WI38 (cell line): ENCODE measurements around the gene STIM1.
"Not testable (repeated sequence)": the region's sequence is repeated elsewhere in the genome, so short reads cannot be mapped to it uniquely, and the experiment has no call there.

ENCODE experiments used
- H3K4me3 ChIP-seq: 2 replicates; pipeline ENCODE4 v1.5.1; 2011; ENCODE audit warnings: low read depth, mild to moderate bottlenecking, control low read depth, low read length
- CTCF ChIP-seq: IDR thresholded peaks from 2 replicates; pipeline ENCODE4 v1.5.1; 2012; ENCODE audit warnings: low read depth, mild to moderate bottlenecking, control low read depth, low read length

The STIM1 gene

GRCh38 chr11:3856856-3857553, 1.5 kb downstream of the STIM1 start:
- peak overlapping the region; percentile 88 for H3K4me3 ChIP-seq
- TF ChIP-seq CTCF: no peak

- TF ChIP-seq CTCF: no peak
- no peak overlapping the region for H3K4me3 ChIP-seq
Observed at GRCh38 chr11:3857628-3858027, 2.2 kb downstream of the STIM1 start.

- no peak overlapping the region for H3K4me3 ChIP-seq
- TF ChIP-seq CTCF: no peak
Observed at GRCh38 chr11:3859373-3859881, 4.0 kb downstream of the STIM1 start.

- TF ChIP-seq CTCF: no peak
Observed at GRCh38 chr11:3860375-3860774, 4.9 kb downstream of the STIM1 start.

GRCh38 chr11:3860898-3861393, 5.5 kb downstream of the STIM1 start:
- not testable (repeated sequence) for H3K4me3 ChIP-seq

More at GRCh38 chr11:3860375-3860774, 4.9 kb downstream of the STIM1 start:
- no peak overlapping the region for H3K4me3 ChIP-seq

- no peak overlapping the region for H3K4me3 ChIP-seq
- TF ChIP-seq CTCF: no peak
Observed at GRCh38 chr11:3861683-3862082, 6.2 kb downstream of the STIM1 start.

- no peak overlapping the region for H3K4me3 ChIP-seq
- no peak for TF ChIP-seq CTCF
Observed at GRCh38 chr11:3865388-3866193, 10.1 kb downstream of the STIM1 start.
